Activated CD4-positive, alpha-beta T cell treated with anti-CD3 and anti-CD28 coated beads for 36 hours (primary cell): ENCODE data around the gene CHMP2A. TPM values are rescaled to one million over a fixed set of nuclear protein-coding genes. Genes with fewer than 3 reads are reported as not detected.
A peak's percentile ranks its signal among the peaks of the same experiment; 100 is the strongest.

ENCODE experiments used
- ATAC-seq: fragments of 200-7000 bp; cut with Tn5 transposase; one replicate; pipeline ENCODE4 v1.10.0; 2021; ENCODE audit warnings: mild to moderate bottlenecking, moderate library complexity
- CTCF ChIA-PET: fragments of 350-600 bp; sonication (Branson Sonifier 250); formaldehyde crosslinking; loops from one replicate; lab custom pipeline; 2021; ENCODE audit warnings: antibody characterized with exemption; lab: Charles Lee
- POLR2A ChIA-PET: fragments of 350-600 bp; sonication (Branson Sonifier 250); formaldehyde crosslinking; loops from one replicate; lab custom pipeline; 2021; ENCODE audit warnings: antibody characterized with exemption, inconsistent platforms; lab: Charles Lee
- DNase-seq: peaks from one replicate; pipeline ENCODE4 v3.0.0-alpha.2; 2020
- H3K27ac Mint-ChIP-seq: one replicate; pipeline ENCODE4 v1.8.0; 2021; ENCODE audit warnings: mixed read lengths
- H3K27me3 Mint-ChIP-seq: one replicate; pipeline ENCODE4 v1.8.0; 2021; ENCODE audit warnings: mixed read lengths
- H3K36me3 Mint-ChIP-seq: one replicate; pipeline ENCODE4 v1.8.0; 2021; ENCODE audit warnings: low read depth, mixed read lengths
- H3K4me1 Mint-ChIP-seq: one replicate; pipeline ENCODE4 v1.8.0; 2021; ENCODE audit warnings: mixed read lengths
- H3K4me3 Mint-ChIP-seq: one replicate; pipeline ENCODE4 v1.8.0; 2021; ENCODE audit warnings: mild to moderate bottlenecking, moderate library complexity, mixed read lengths
- H3K9me3 Mint-ChIP-seq: one replicate; pipeline ENCODE4 v1.8.0; 2021; ENCODE audit warnings: low read depth, mixed read lengths
- intact Hi-C, 2 experiments: fragments of 100-400 bp; cut with DNase I in 1 of 2; cut with micrococcal nuclease in 1 of 2; formaldehyde crosslinking; loops; one replicate each; pipeline versions ENCODE4 v1.14.2 to v1.15.1; 2022 to 2024; cut with DNase I, micrococcal nuclease
- total RNA-seq, 2 experiments: library from RNA; stranded (reverse); gene quantifications; one replicate each; pipeline ENCODE4 v1.2.3, GENCODE V29; 2021

The CHMP2A gene
- total RNA-seq, 2 experiments from 2014 or later = 101 to 107 TPM

DNA sequence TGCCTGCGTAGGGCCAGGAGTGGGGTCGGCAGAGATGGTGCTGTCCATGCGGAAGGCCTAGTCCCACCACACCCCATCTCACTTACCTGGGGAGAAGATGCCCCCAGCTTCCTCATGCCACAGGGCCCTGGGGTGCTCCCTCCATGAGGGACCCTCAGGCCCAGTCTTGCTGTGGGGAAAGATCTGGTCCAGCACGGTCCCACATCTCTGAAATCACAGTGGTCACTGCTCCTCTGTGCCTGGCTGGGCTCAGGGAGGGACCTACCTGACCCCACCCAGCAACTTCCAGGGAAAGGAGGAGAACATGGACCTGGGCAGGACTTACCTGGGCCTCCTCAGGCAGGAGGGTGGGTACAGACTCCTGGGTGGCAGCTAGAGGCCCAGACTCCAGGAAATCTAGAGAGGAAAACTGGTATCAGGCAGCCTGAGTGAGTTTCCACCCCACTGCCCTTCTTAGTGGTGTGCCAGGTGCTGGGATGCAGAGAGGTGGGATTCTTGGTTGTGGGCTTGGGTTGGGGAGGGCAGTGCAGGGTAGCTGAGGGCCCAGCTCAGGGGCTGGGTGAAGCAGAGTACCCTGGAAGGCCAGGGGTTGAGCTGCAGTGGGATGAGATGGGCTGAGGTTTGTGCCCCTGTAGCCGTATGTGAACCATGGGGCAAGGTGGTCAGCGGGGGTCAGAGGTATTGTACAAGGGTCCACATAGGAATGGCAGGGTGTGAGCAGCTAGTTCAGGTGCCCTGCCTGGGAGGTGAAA lies 14.5 kb upstream of the CHMP2A start:
- no peak for ATAC-seq
- no peaks in the 10 kb centered on the region for H3K9me3 Mint-ChIP-seq
- H3K27me3 Mint-ChIP-seq = no peaks in the 10 kb centered on the region
- POLR2A ChIA-PET = no interaction called here
- CTCF ChIA-PET = interaction anchor here (0.6 kb wide), 1 partner anchor 8 kb away, joined by 4 read pairs; no protein-coding TSS in a partner anchor
- H3K36me3 Mint-ChIP-seq = peaks cover 26% of the 10 kb centered on the region
- peaks cover 25% of the 10 kb centered on the region for H3K4me1 Mint-ChIP-seq
- H3K4me3 Mint-ChIP-seq = no peak overlapping the region
- H3K27ac Mint-ChIP-seq = no peak overlapping the region
- DNase-seq = peak; percentile 2
- intact Hi-C loops = no loop called here

DNA sequence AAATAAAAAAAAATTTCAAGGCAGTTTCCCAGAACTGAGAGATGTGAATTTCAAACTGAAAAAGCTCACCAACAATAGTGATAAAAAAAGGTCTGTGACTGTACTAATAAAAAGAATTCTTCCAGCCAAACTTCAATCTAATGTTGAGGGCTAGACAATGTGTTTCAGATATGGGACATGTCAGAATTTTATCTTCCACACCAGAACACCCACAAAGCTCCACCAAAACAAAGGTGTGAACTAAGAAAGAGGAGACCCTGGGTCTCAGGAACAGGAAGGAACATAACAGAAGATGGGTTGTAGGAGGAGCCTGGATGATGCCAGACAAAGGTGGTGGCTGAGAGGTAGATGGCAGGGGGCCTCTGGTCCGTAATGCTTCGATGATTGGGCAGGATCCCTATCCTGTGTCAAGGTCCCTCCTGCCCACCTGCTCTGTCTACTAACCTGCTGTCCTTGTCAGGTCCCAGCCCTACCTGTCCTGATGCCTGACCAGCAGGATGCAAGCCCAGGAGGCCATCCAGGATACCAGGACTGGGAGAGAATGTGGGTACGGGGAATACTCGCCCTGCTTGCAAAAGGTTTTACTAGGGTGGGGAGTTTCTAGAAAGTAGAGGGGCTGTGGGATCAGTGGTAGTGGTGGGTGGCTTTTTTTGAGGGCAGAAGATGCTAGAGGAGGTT lies 13.7 kb upstream of the CHMP2A start:
- no peaks in the 10 kb centered on the region for H3K27me3 Mint-ChIP-seq
- H3K36me3 Mint-ChIP-seq = peaks cover 26% of the 10 kb centered on the region
- H3K4me1 Mint-ChIP-seq = peaks cover 27% of the 10 kb centered on the region
- no peak for DNase-seq
- intact Hi-C loops = no loop called here
- ChIA-PET POLR2A (no interaction called here), CTCF (interaction anchor here (0.6 to 2.7 kb wide), 3 partner anchors 12 to 48 kb away, joined by 3 to 12 read pairs (median 3); no protein-coding TSS in a partner anchor)
- no peak overlapping the region for H3K4me3 Mint-ChIP-seq
- H3K9me3 Mint-ChIP-seq = no peaks in the 10 kb centered on the region
- peak overlapping the region; percentile 45 for H3K27ac Mint-ChIP-seq
- no peak for ATAC-seq

DNA sequence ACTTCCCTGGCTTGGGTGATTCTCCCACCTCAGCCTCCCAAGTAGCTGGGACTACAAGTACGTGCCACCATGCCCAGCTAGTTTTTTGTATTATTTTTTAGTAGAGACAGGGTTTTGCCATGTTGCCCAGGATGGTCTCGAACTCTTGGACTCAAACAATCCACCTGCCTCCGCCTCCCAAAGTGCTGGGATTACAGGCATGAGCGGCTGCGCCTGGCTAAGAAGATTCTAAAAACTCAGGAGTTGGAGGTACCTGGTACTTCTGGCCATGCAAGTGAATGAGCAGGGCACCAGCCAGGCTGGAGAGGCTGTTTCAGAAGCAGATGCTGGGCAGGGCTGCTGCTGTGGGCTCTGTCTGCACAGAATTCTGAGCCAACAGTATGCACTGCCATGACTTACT lies 12.1 kb upstream of the CHMP2A start:
- DNase-seq = no peak
- intact Hi-C loops = no loop called here
- Mint-ChIP-seq H3K27ac (no peak overlapping the region), H3K4me3 (no peak overlapping the region), H3K27me3 (no peaks in the 10 kb centered on the region), H3K9me3 (no peaks in the 10 kb centered on the region), H3K36me3 (peaks cover 24% of the 10 kb centered on the region), H3K4me1 (peaks cover 30% of the 10 kb centered on the region)
- no peak for ATAC-seq
- CTCF ChIA-PET = interaction anchor here (1.6 to 2.7 kb wide), 2 partner anchors 14 to 47 kb away, joined by 3 to 12 read pairs; no protein-coding TSS in a partner anchor
- POLR2A ChIA-PET = no interaction called here

DNA sequence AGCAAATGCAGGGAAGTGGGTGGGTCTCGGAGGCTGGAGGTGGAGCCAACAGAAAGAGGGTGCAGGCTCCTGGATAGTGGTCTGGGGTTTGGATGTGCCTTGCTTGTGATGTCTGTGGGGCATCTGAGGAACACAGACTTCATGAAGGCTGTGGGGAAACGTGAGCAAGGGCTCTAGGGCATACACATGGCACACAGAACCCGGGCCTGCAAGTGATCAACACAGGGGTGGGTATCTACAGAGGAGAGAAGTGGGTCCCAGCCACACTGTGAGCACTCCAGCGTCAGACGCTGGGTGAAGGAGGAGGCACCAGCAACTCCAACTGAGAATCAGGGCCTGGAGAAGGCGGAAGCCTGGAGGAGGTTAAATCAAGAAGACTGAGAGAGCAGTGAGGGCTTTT lies 8.9 kb upstream of the CHMP2A start:
- ChIA-PET CTCF (interaction anchor here (0.9 to 1.0 kb wide), 2 partner anchors 11 to 45 kb away, joined by 3 to 5 read pairs; no protein-coding TSS in a partner anchor), POLR2A (interaction anchor here (1.0 kb wide), 1 partner anchor 9 kb away, joined by 3 read pairs; the partner anchor contains the start of gene CHMP2A)
- no peaks in the 10 kb centered on the region for H3K9me3 Mint-ChIP-seq
- H3K4me3 Mint-ChIP-seq = peak overlapping the region; percentile 74
- intact Hi-C loops = no loop called here
- no peak overlapping the region for H3K27ac Mint-ChIP-seq
- no peak for DNase-seq
- H3K27me3 Mint-ChIP-seq = no peaks in the 10 kb centered on the region
- H3K36me3 Mint-ChIP-seq = peaks cover 14% of the 10 kb centered on the region
- ATAC-seq = no peak
- peaks cover 46% of the 10 kb centered on the region for H3K4me1 Mint-ChIP-seq

DNA sequence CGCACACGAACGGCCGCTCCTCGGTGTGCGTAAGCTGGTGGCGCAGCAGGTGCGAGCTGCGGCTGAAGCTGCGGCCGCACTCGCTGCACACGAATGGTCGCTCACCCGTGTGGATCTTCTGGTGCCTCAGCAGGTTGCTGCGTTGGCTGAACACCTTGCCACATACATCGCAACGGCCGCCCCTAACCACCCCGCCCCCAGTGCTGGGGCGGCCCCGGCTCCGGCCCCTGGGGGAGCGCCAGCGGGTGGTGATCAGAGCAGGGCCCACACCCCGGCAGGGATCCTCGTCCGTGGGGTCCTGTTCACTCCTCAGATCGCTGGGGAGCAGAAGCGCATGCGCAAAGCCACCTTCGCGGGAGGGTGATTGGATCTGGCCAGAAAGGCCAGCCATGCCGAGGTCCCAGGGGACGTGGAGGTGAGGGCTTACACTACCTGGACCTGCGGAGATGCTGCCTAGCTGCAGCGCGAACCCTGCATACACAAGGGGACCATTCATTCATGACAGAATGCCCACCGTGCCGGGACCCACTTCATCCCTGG lies 8.2 kb upstream of the CHMP2A start:
- intact Hi-C loops = no loop called here
- Mint-ChIP-seq H3K27ac (peak overlapping the region; percentile 67), H3K27me3 (no peaks in the 10 kb centered on the region), H3K36me3 (peaks cover 11% of the 10 kb centered on the region), H3K9me3 (no peaks in the 10 kb centered on the region), H3K4me1 (peaks cover 42% of the 10 kb centered on the region), H3K4me3 (peak overlapping the region; percentile 74)
- POLR2A ChIA-PET = interaction anchor here (1.7 kb wide), 1 partner anchor 19 kb away, joined by 6 read pairs; the partner anchor contains the start of gene TRIM28
- CTCF ChIA-PET = interaction anchor here (0.9 kb wide), 2 partner anchors 44 to 49 kb away, joined by 3 to 5 read pairs; no protein-coding TSS in a partner anchor
- peak; percentile 57 for DNase-seq
- no peak for ATAC-seq

DNA sequence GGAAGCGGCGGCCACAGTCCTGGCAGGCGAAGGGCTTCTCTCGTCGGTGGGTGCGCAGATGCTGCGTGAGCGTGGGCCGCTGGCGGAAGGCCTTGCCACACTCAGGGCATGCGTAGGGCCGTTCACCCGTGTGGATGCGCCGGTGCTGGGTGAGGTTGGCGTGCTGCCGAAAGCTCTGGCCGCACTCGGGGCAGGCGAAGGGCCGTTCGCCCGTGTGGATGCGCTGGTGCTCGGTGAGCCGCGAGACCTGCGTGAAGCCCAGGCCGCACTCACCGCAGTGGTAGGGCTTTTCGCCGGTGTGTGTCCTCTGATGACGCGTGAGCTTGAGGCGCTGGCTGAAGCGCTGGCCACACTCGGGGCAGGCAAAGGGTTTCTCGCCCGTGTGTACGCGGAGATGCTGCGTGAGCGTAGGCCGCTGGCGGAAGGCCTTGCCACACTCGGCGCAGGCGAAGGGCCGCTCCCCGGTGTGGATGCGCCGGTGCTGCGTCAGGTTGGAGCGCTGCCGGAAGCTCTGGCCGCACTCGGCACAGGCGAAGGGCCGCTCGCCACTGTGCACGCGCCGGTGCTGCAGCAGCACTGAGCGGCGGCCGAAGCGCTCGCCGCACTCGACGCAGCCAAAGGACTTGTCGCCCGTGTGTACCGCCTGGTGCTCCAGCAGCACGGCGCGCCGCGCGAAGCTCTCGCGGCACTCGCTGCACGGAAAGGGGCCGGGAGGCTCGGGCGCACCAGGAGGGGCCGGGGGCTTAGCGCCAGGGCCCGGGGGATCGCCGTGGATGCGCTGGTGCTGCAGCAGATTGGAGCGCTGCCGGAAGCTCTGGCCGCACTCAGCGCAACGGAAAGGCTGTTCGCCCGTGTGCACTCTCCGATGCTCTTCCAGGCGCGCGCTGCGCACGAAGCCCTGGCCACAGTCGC lies 7.5 kb upstream of the CHMP2A start:
- peaks cover 18% of the 10 kb centered on the region for H3K36me3 Mint-ChIP-seq
- H3K27me3 Mint-ChIP-seq = no peaks in the 10 kb centered on the region
- peak overlapping the region; percentile 67 for H3K27ac Mint-ChIP-seq
- ChIA-PET POLR2A (interaction anchor here (1.7 kb wide), 1 partner anchor 19 kb away, joined by 6 read pairs; the partner anchor contains the start of gene TRIM28), CTCF (interaction anchor here (0.9 to 2.1 kb wide), 5 partner anchors 17 to 48 kb away, joined by 3 to 10 read pairs (median 4); no protein-coding TSS in a partner anchor)
- ATAC-seq = no peak
- H3K4me3 Mint-ChIP-seq = peak overlapping the region; percentile 74
- DNase-seq = peak; percentile 66
- peaks cover 45% of the 10 kb centered on the region for H3K4me1 Mint-ChIP-seq
- H3K9me3 Mint-ChIP-seq = no peaks in the 10 kb centered on the region
- intact Hi-C loops = no loop called here

DNA sequence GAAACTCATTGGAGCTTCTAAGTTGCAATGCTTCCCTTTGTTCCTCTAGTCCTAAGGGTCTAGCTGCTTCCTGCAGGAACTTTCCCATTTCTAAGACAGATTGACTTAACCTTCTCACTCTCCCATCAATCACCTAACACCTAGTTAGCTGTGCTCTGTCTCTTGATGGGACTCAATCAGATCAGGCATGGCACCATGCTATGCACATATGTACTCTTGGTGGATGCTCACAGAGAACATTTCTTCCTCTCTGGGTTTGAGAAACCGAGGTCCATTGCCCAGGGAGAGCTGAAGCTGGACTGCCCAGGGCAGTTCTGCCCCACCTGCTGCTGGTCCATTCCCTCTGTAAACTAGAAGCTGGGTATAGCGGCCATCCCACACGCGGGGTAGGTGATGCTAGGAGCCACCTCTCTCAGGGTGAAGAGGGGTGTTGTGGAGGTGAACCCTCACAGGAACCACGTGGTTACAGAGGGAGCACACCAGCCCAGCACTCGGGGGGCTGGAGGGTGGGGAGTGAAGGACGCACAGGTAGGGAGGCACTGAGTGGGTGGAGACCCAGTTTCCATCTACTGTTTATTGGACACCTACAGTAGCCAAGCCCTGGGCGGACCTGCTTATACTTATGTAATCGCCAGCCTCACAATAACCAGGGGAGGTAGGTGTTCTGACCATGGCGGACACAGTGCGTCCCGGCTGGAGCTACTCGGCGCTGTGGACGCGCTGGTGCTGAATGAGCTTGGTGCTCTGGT lies 6.6 kb upstream of the CHMP2A start:
- H3K4me1 Mint-ChIP-seq = peaks cover 54% of the 10 kb centered on the region
- peaks cover 24% of the 10 kb centered on the region for H3K36me3 Mint-ChIP-seq
- no peak for DNase-seq
- intact Hi-C loops = no loop called here
- ChIA-PET CTCF (interaction anchor here (0.6 to 2.1 kb wide), 4 partner anchors 8 to 41 kb away, joined by 3 to 10 read pairs (median 4); no protein-coding TSS in a partner anchor), POLR2A (interaction anchor here (1.7 to 2.4 kb wide), 3 partner anchors 14 to 18 kb away, joined by 6 to 12 read pairs (median 9); partner anchors contain the start of gene TRIM28)
- ATAC-seq = no peak
- H3K27ac Mint-ChIP-seq = no peak overlapping the region
- peak overlapping the region; percentile 74 for H3K4me3 Mint-ChIP-seq
- H3K27me3 Mint-ChIP-seq = no peaks in the 10 kb centered on the region
- H3K9me3 Mint-ChIP-seq = no peaks in the 10 kb centered on the region

DNA sequence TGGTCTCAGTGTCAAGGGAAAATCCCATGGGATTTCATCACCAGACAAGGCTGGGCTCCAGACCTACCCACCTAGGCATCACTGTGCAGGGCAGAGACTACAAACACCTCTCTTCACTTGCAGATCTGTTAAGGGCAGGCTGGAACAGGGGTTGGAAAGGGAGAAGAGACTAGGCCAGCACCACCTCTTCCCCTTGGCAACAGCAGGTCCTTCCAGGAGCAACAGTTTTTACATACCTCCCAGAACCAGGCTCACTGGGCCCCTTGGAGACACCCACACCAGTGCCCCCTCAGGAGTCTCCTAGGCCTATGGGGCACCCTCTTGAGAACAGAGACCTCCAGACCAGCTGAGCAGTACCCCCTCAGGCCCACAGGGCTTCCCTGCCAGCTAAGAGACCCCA lies 6.0 kb upstream of the CHMP2A start:
- POLR2A ChIA-PET = interaction anchor here (2.2 to 2.4 kb wide), 2 partner anchors 15 to 17 kb away, joined by 9 to 12 read pairs; partner anchors contain the start of gene TRIM28
- H3K27me3 Mint-ChIP-seq = no peaks in the 10 kb centered on the region
- peaks cover 59% of the 10 kb centered on the region for H3K4me1 Mint-ChIP-seq
- CTCF ChIA-PET = interaction anchor here (0.6 to 2.1 kb wide), 3 partner anchors 21 to 181 kb away, joined by 3 to 10 read pairs (median 3); no protein-coding TSS in a partner anchor
- H3K9me3 Mint-ChIP-seq = no peaks in the 10 kb centered on the region
- H3K27ac Mint-ChIP-seq = no peak overlapping the region
- H3K4me3 Mint-ChIP-seq = no peak overlapping the region
- peaks cover 26% of the 10 kb centered on the region for H3K36me3 Mint-ChIP-seq
- ATAC-seq (no peak), DNase-seq (no peak)
- intact Hi-C loops = no loop called here

DNA sequence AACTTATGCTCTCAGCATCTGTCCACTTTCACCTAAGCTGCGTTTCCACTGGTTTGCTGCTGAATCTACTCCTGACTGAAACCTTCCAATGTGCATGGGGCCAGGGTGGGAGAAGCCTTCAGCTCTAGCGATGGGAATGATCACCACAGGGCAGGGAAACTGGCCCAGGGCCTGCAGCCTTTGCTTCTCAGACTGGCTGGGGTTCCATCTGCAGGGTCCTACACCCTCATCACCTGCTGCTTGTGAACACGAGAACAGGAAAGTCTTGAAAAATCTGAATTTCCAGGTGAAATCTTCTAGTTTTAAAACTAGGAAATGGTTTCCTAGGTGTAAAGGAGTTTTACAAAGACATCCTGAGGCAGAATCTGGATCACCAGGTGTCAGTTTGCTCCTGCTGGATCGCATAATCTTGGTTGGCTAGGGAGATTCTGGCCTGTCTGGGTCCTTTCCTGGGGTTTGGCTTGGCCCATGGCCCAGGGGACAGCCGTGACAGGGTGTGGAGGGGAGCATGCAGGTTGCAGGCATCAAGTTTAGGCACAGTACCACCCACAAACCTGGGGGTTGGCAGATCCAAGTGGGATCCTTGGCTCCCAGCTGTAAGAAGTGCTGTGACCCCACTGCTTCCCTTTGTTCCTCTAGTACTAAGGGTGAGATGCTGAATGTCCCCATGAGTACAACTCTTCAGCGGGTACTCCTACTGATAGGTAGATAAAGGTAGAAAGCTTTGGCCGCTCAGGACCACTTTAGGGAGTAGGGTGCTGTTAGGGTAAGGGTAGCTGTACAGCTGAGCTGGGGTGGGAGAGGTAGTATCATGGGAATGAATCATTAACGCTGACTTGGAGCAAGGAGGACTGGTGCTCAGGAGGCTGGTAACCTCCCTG lies 5.3 kb upstream of the CHMP2A start:
- POLR2A ChIA-PET = interaction anchor here (0.7 to 2.4 kb wide), 6 partner anchors 12 to 41 kb away, joined by 3 to 12 read pairs (median 9); partner anchors contain the start of genes MZF1, TRIM28 and ZBTB45
- intact Hi-C loops = no loop called here
- Mint-ChIP-seq H3K9me3 (no peaks in the 10 kb centered on the region), H3K36me3 (peaks cover 32% of the 10 kb centered on the region), H3K4me3 (peak overlapping the region; percentile 92), H3K4me1 (peaks cover 64% of the 10 kb centered on the region), H3K27ac (peak overlapping the region; percentile 100), H3K27me3 (no peaks in the 10 kb centered on the region)
- CTCF ChIA-PET = interaction anchor here (0.6 to 2.7 kb wide), 5 partner anchors 20 to 181 kb away, joined by 3 to 22 read pairs (median 6); partner anchors contain the start of gene ZBTB45
- DNase-seq (no peak), ATAC-seq (no peak)
